GM12878 (cell line): ENCODE results near the gene APBA1. TPM values are rescaled to one million over a fixed set of nuclear protein-coding genes. Genes with fewer than 3 reads are reported as not detected.

Experiments used
- ATAC-seq: fragments of 200-7000 bp; cut with Tn5 transposase; 3 replicates; pipeline ENCODE4 v1.9.1; 2020; ENCODE audit warnings: mild to moderate bottlenecking, moderate library complexity
- BruUV-seq: library from RNA; stranded (reverse); fragments of 400-500 nt; replicated peaks from 2 replicates; lab custom pipeline; 2021; lab: Mats Ljungman, UMichigan
- CTCF ChIA-PET: fragments of 300-600 bp; sonication (Branson Sonifier 250); formaldehyde crosslinking; extraction: SDS; loops from one replicate; lab custom pipeline; 2021; ENCODE audit warnings: inconsistent platforms; lab: Yijun Ruan, JAX
- POLR2A ChIA-PET: fragments of 350-600 bp; formaldehyde crosslinking; extraction: SDS; loops from one replicate; lab custom pipeline; 2021; ENCODE audit warnings: inconsistent platforms; lab: Charles Lee
- RAD21 ChIA-PET: fragments of 300-600 bp; sonication (Branson Sonifier 250); formaldehyde crosslinking; loops from one replicate; lab custom pipeline; 2023; ENCODE audit warnings: antibody characterized with exemption; ENCODE audit not compliant: unreplicated experiment; lab: Charles Lee
- SMC1A ChIA-PET: fragments of 300-600 bp; sonication (Branson Sonifier 250); formaldehyde crosslinking; loops from one replicate; lab custom pipeline; 2023; ENCODE audit not compliant: unreplicated experiment, uncharacterized antibody; lab: Charles Lee
- DNase-seq: peaks from one replicate; pipeline ENCODE4 v3.0.0-alpha.2; 2011; ENCODE audit warnings: low read depth, low spot score
- FAIRE-seq: peaks from 3 replicates; lab custom pipeline; 2011; peaks lifted over from hg19 to GRCh38; lab: Jason Lieb, UNC
- H2AFZ ChIP-seq: 2 replicates; pipeline ENCODE4 v1.6.0; 2011; ENCODE audit warnings: low read depth, low read length, control low read depth; ENCODE audit not compliant: control insufficient read depth
- H3K27ac ChIP-seq: 2 replicates; pipeline ENCODE4 v1.5.1; 2011; ENCODE audit warnings: control low read depth; ENCODE audit not compliant: control insufficient read depth, insufficient read depth
- H3K27me3 ChIP-seq, 2 experiments: replicated peaks in 1 of 2; 2 replicates each; pipeline versions ENCODE4 v1.6.0 to v1.6.1; 2011; ENCODE audit warnings: low read length in 1 of 2; ENCODE audit not compliant: control insufficient read depth in 2 of 2, insufficient read depth in 2 of 2
- H3K36me3 ChIP-seq, 2 experiments: 2 replicates each; pipeline ENCODE4 v1.5.1; 2011; ENCODE audit warnings: low read length in 1 of 2; ENCODE audit not compliant: control insufficient read depth in 2 of 2, insufficient read depth in 2 of 2
- H3K4me1 ChIP-seq: 2 replicates; pipeline ENCODE4 v1.6.1; 2011; ENCODE audit warnings: mild to moderate bottlenecking, low read length, moderate library complexity, mixed read lengths; ENCODE audit not compliant: control insufficient read depth, insufficient read depth
- H3K4me2 ChIP-seq: 2 replicates; pipeline ENCODE4 v1.6.0; 2011; ENCODE audit warnings: control low read depth; ENCODE audit not compliant: control insufficient read depth, insufficient read depth
- H3K4me3 ChIP-seq: fragments of 200-600 bp; sonication (generic); 2 replicates; pipeline ENCODE4 v1.5.1; 2016
- H3K79me2 ChIP-seq: 2 replicates; pipeline ENCODE4 v1.6.0; 2011; ENCODE audit warnings: low read length; ENCODE audit not compliant: control insufficient read depth, insufficient read depth
- H3K9ac ChIP-seq: 2 replicates; pipeline ENCODE4 v1.8.0; 2011; ENCODE audit warnings: low read length, control low read depth, mixed read lengths; ENCODE audit not compliant: control insufficient read depth, insufficient read depth
- H3K9me3 ChIP-seq: replicated peaks from 3 replicates; pipeline ENCODE4 v1.5.1; 2011; ENCODE audit warnings: mild to moderate bottlenecking, low read length; ENCODE audit not compliant: control insufficient read depth, insufficient read depth
- H4K20me1 ChIP-seq: 2 replicates; pipeline ENCODE4 v1.6.0; 2011; ENCODE audit not compliant: control insufficient read depth, insufficient read depth
- CBX5 ChIP-seq: sonication (generic); IDR thresholded peaks from 2 replicates; pipeline ENCODE4 v1.6.1; 2016; ENCODE audit warnings: low read depth, moderate library complexity, mild to moderate bottlenecking, inconsistent platforms
- PKNOX1 ChIP-seq: fragments of 450-650 bp; IDR thresholded peaks from 2 replicates; pipeline ENCODE4 v1.6.1; 2016; ENCODE audit warnings: mild to moderate bottlenecking
- RCOR1 ChIP-seq: conservative IDR thresholded peaks from 2 replicates; pipeline ENCODE4 v1.6.1; 2012; ENCODE audit warnings: low read depth, low read length, improper control_type of control experiment
- RELA ChIP-seq: fragments of 450-650 bp; IDR thresholded peaks from 2 replicates; pipeline ENCODE4 v1.8.0; 2014; ENCODE audit warnings: borderline replicate concordance; ENCODE audit not compliant: partially characterized antibody
- SREBF1 ChIP-seq: IDR thresholded peaks from 2 replicates; pipeline ENCODE4 v1.6.1; 2012; ENCODE audit warnings: mild to moderate bottlenecking, low read length
- TBL1XR1 ChIP-seq: IDR thresholded peaks from 2 replicates; pipeline ENCODE4 v1.6.1; 2012; ENCODE audit warnings: low read depth, low read length, improper control_type of control experiment
- ZNF274 ChIP-seq: IDR thresholded peaks from one replicate; pipeline ENCODE4 v1.8.0; 2011; ENCODE audit not compliant: insufficient read length, insufficient read depth
- WGBS: methylation state at CpG from one replicate; pipeline ENCODE4 v1.1.6; 2016; ENCODE audit warnings: low lambda C conversion rate; ENCODE audit not compliant: insufficient replicate concordance, insufficient coverage; ENCODE audit errors: missing lambda C conversion rate; 5-methylcytosine and 5-hydroxymethylcytosine counted together
- in situ Hi-C: fragments of 300-500 bp; cut with MboI; formaldehyde crosslinking; loops from 9 replicates; pipeline ENCODE4 v1.14.3; 2018; ENCODE audit warnings: mixed read lengths
- intact Hi-C: fragments of 100-400 bp; cut with micrococcal nuclease; formaldehyde crosslinking; loops from one replicate; pipeline ENCODE4 v1.14.2; 2022; ENCODE audit not compliant: unreplicated experiment
- polyA plus RNA-seq, 11 experiments: library from polyadenylated mRNA; depleted of rRNA in 4 of 11; unstranded in 6 of 11; stranded (reverse) in 5 of 11; fragments of >200 nt; fragmentation: Nextera tagmentation in 4 of 11; fragmentation: Illumina TruSeq in 1 of 11; extraction: Ambion mirVana in 4 of 11; extraction: Trizol in 1 of 11; gene quantifications; 1 replicate in 1 of 11; 2 replicates in 10 of 11; pipeline versions ENCODE4 v1.2.1 to v1.2.3, GENCODE V29; 2011 to 2016; ENCODE audit warnings: inconsistent platforms in 2 of 11, missing spikeins in 2 of 11, low read depth in 1 of 11
- total RNA-seq, 4 experiments: library from RNA; depleted of rRNA in 3 of 4; stranded (reverse); fragments of >200 nt in 3 of 4; fragmentation: Illumina TruSeq in 1 of 4; extraction: Trizol in 1 of 4; gene quantifications; 2 replicates each; pipeline versions ENCODE4 v1.2.1 to v1.2.3, GENCODE V29; 2013 to 2021

Gene APBA1
- total and polyA plus RNA-seq, 10 of the 15 experiments (the other 5 are each of a cell fraction or from before 2014, with no cell fraction given): 0.01 to 1.3 (median 0.05) TPM; not detected in 7

- no peak for FAIRE-seq
- Histone ChIP-seq H3K27ac (no peak overlapping the region), H3K27me3 (no peaks in the 10 kb centered on the region; a peak in 1 of 4 replicates), H4K20me1 (no peaks in the 10 kb centered on the region), H3K79me2 (no peaks in the 10 kb centered on the region), H3K4me1 (no peaks in the 10 kb centered on the region), H3K4me2 (no peak overlapping the region), H3K9me3 (no peaks in the 10 kb centered on the region), H3K9ac (no peak overlapping the region), H2AFZ (no peak overlapping the region), H3K36me3 (no peaks in the 10 kb centered on the region), H3K4me3 (no peak overlapping the region)
- no TSS peak for BruUV-seq
- RAD21 ChIA-PET: no interaction called here
- intact Hi-C loops: no loop called here
- ATAC-seq: no peak
- DNase-seq: no peak
- 62% methylated on average over 51 of the region's 52 CpGs for WGBS
- SMC1A ChIA-PET: no interaction called here
- TF ChIP-seq CBX5: no peak
- no peak for TF ChIP-seq PKNOX1
- no peak for TF ChIP-seq TBL1XR1
- no peak for TF ChIP-seq RELA
- no peak for TF ChIP-seq ZNF274
- TF ChIP-seq RCOR1: no peak
- no peak for TF ChIP-seq SREBF1
- CTCF ChIA-PET: interaction anchor here (1.1 kb wide), 1 partner anchor 11 kb away, joined by 5 read pairs; no protein-coding TSS in a partner anchor
- POLR2A ChIA-PET: no interaction called here
- in situ Hi-C loops: no loop called here
Measured at GRCh38 chr9:69411931-69412740, 260.0 kb downstream of the APBA1 start.
